Fibroblast of lung (primary cell): ENCODE data around the gene KATNAL1.

ENCODE experiments used
- EZH2 ChIP-seq: IDR thresholded peaks from 2 replicates; pipeline ENCODE4 v1.5.1; 2012; ENCODE audit warnings: low read length, control low read depth, mild to moderate bottlenecking; ENCODE audit errors: missing control alignments
- TF ChIP-seq, protein P1 (sequence below), 2 donors: IDR thresholded peaks in 1 of 2; conservative IDR thresholded peaks in 1 of 2; 1 replicate in 1 of 2; 2 replicates in 1 of 2; pipeline ENCODE4 v1.5.1; 2011 to 2012; ENCODE audit warnings: low read length in 2 of 2, control low read depth in 1 of 2, inconsistent platforms in 1 of 2, low read depth in 1 of 2, mild to moderate bottlenecking in 1 of 2

DNA sequence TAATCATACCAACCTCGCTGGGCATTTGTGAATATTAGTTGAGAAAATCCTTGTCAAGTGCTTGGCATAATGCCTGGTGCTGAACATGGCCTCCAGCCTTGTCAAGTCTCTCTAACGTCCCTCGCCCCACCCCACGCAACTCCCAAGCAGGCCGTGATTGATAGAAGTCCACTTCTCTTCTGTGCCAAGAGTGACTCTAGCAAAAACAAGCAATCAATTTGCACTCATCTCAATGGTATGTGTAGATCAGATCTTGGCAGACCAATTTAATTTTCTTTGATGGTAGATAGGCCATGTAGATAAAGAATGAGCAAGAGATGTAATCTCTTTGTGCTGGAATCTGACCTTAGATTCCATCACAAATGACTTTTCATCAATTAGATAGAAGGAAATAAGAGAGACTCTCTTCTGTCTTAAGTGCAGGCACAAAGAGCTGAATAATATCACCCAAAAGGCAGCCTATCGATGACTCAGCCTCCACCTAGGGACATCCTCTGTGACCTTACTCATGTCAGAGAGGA is 31.0 kb upstream of the KATNAL1 start:
- TF ChIP-seq, protein P1, sequence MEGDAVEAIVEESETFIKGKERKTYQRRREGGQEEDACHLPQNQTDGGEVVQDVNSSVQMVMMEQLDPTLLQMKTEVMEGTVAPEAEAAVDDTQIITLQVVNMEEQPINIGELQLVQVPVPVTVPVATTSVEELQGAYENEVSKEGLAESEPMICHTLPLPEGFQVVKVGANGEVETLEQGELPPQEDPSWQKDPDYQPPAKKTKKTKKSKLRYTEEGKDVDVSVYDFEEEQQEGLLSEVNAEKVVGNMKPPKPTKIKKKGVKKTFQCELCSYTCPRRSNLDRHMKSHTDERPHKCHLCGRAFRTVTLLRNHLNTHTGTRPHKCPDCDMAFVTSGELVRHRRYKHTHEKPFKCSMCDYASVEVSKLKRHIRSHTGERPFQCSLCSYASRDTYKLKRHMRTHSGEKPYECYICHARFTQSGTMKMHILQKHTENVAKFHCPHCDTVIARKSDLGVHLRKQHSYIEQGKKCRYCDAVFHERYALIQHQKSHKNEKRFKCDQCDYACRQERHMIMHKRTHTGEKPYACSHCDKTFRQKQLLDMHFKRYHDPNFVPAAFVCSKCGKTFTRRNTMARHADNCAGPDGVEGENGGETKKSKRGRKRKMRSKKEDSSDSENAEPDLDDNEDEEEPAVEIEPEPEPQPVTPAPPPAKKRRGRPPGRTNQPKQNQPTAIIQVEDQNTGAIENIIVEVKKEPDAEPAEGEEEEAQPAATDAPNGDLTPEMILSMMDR (conservative IDR thresholded peaks at IDR 0.05 in 1 of 2, IDR thresholded peaks at IDR 0.05 in 1 of 2; ENCODE audit: low read depth in 1 of 2, low read length in 2 of 2): no peak
- TF ChIP-seq EZH2: no peak
